ENCODE measurements around the gene DLL1. TPM values are rescaled to one million over a fixed set of nuclear protein-coding genes. Genes with fewer than 3 reads are reported as not detected.

Gene DLL1
- total RNA-seq, 2 experiments from 2014 or later, result not detected

DNA sequence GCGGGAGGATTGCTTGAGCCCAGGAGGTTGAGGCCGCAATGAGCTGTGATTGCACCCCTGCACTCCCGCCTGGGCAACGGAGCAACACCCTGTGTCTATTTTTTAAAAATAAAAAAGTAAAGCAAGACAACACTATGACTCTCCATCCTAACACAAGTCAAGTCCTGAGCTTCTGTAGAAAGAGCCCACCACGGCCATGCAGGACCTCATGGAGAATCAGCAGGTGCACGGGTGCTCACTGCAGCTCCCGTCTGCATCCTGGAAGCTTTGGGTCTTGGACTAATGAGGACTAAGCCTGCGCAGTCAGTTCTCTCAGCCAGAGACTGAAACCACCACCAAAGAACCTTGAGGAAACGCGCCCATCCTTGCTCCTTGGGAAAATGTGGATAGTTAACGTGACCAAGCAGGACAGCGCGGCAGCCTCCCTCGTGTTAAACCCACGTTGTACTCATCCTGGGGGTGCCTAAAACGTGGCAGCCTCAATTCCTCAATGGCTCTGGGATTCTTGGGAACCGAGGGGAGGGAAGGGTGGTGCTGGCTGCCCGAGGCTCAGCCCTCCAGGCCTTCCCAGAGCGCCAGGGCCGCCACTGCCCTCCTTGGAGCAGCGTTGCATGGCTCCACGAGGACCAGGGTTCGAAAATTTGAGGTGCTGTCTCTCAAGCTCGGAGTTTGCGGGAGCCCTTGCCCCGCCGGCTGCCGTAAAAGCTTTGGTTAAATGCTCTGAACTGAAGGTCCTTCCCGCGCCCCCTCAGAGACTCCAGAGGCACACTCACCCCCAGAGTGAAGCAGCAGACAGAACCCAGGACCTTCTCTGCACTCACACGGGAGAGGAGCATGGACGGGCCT is 29.0 kb downstream of the DLL1 start:
- no peaks in the 10 kb centered on the region for H4K20me1 ChIP-seq (ENCODE audit: insufficient read depth, low read length)
- BruUV-seq (replicated peaks), result no TSS peak
- ChIA-PET POLR2A (no interaction called here), CTCF (ENCODE audit: unreplicated experiment) (no interaction called here)
- H2AFZ ChIP-seq (ENCODE audit: low read length), result no peak overlapping the region
- H3K4me3 ChIP-seq (ENCODE audit: low read depth, low read length, poor library complexity, severe bottlenecking), result no peak overlapping the region
- H3K79me2 ChIP-seq (ENCODE audit: insufficient read depth, low read depth, low read length), result no peaks in the 10 kb centered on the region
- no peaks in the 10 kb centered on the region for H3K4me1 ChIP-seq (ENCODE audit: insufficient read depth, low read length, poor library complexity, severe bottlenecking)
- no peak overlapping the region for H3K4me2 ChIP-seq (ENCODE audit: low read length)
- H3K9me3 ChIP-seq (ENCODE audit: low read length), result no peaks in the 10 kb centered on the region
- no peaks in the 10 kb centered on the region for H3K9me2 ChIP-seq (ENCODE audit: insufficient read depth, low read length)
- no peak for DNase-seq (ENCODE audit: low spot score)
- intact Hi-C loops (cut with micrococcal nuclease; ENCODE audit: unreplicated experiment), result no loop called here
- H3K36me3 ChIP-seq (ENCODE audit: insufficient read depth, low read length), result no peaks in the 10 kb centered on the region
- H3K27ac ChIP-seq (ENCODE audit: low read depth, low read length, poor library complexity, severe bottlenecking), result no peak overlapping the region
- TF ChIP-seq, protein P1, sequence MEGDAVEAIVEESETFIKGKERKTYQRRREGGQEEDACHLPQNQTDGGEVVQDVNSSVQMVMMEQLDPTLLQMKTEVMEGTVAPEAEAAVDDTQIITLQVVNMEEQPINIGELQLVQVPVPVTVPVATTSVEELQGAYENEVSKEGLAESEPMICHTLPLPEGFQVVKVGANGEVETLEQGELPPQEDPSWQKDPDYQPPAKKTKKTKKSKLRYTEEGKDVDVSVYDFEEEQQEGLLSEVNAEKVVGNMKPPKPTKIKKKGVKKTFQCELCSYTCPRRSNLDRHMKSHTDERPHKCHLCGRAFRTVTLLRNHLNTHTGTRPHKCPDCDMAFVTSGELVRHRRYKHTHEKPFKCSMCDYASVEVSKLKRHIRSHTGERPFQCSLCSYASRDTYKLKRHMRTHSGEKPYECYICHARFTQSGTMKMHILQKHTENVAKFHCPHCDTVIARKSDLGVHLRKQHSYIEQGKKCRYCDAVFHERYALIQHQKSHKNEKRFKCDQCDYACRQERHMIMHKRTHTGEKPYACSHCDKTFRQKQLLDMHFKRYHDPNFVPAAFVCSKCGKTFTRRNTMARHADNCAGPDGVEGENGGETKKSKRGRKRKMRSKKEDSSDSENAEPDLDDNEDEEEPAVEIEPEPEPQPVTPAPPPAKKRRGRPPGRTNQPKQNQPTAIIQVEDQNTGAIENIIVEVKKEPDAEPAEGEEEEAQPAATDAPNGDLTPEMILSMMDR (conservative IDR thresholded peaks at IDR 0.05; ENCODE audit: low read length), result no peak

DNA sequence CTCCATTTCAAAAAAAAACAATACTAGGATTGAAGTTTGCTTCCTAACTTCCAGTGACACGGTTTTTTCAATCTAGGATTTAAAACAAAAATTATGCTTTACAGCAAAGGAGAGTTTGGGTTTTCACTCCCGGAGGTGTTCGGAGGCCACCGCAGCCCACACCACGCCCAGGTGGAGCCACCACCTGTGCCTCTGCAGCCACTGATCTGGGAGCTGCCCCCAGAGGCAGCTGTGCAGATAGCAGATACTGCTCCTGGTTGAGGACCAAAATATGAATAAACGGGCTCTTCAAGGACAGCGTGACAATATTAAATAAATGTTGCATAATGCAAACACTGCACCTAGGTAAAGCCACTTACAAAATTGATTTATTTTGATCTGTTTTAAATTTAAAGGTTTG is 30.2 kb downstream of the DLL1 start:
- Histone ChIP-seq H3K9me2 (ENCODE audit: insufficient read depth, low read length) (no peaks in the 10 kb centered on the region), H2AFZ (ENCODE audit: low read length) (no peak overlapping the region), H3K9me3 (ENCODE audit: low read length) (no peaks in the 10 kb centered on the region), H3K4me3 (ENCODE audit: low read depth, low read length, poor library complexity, severe bottlenecking) (no peak overlapping the region), H3K36me3 (ENCODE audit: insufficient read depth, low read length) (no peaks in the 10 kb centered on the region), H4K20me1 (ENCODE audit: insufficient read depth, low read length) (no peaks in the 10 kb centered on the region), H3K4me1 (ENCODE audit: insufficient read depth, low read length, poor library complexity, severe bottlenecking) (no peaks in the 10 kb centered on the region), H3K79me2 (ENCODE audit: insufficient read depth, low read depth, low read length) (no peaks in the 10 kb centered on the region), H3K4me2 (ENCODE audit: low read length) (no peak overlapping the region), H3K27ac (ENCODE audit: low read depth, low read length, poor library complexity, severe bottlenecking) (no peak overlapping the region)
- DNase-seq (ENCODE audit: low spot score), result peak; percentile 5
- BruUV-seq (replicated peaks), result no TSS peak
- intact Hi-C loops (cut with micrococcal nuclease; ENCODE audit: unreplicated experiment), result no loop called here
- POLR2A ChIA-PET, result no interaction called here
- CTCF ChIA-PET (ENCODE audit: unreplicated experiment), result no interaction called here
- TF ChIP-seq EZH2phosphoT487 (IDR thresholded peaks at IDR 0.05; ENCODE audit: borderline replicate concordance, low read depth, low read length), result no peak
- TF ChIP-seq, protein P1 (conservative IDR thresholded peaks at IDR 0.05; ENCODE audit: low read length), result peak; percentile 45

GRCh38 chr6:170259278-170259677 is 31.6 kb downstream of the DLL1 start:
- no peaks in the 10 kb centered on the region for H3K9me3 ChIP-seq (ENCODE audit: low read length)
- ChIA-PET POLR2A (no interaction called here), CTCF (ENCODE audit: unreplicated experiment) (no interaction called here)
- BruUV-seq (replicated peaks), result no TSS peak
- no peak overlapping the region for H3K4me3 ChIP-seq (ENCODE audit: low read depth, low read length, poor library complexity, severe bottlenecking)
- no peaks in the 10 kb centered on the region for H3K79me2 ChIP-seq (ENCODE audit: insufficient read depth, low read depth, low read length)
- H3K36me3 ChIP-seq (ENCODE audit: insufficient read depth, low read length), result no peaks in the 10 kb centered on the region
- H3K4me1 ChIP-seq (ENCODE audit: insufficient read depth, low read length, poor library complexity, severe bottlenecking), result no peaks in the 10 kb centered on the region
- TF ChIP-seq EZH2phosphoT487 (IDR thresholded peaks at IDR 0.05; ENCODE audit: borderline replicate concordance, low read depth, low read length), result no peak
- TF ChIP-seq, protein P1 (conservative IDR thresholded peaks at IDR 0.05; ENCODE audit: low read length), result no peak
- H4K20me1 ChIP-seq (ENCODE audit: insufficient read depth, low read length), result no peaks in the 10 kb centered on the region
- no peak overlapping the region for H3K4me2 ChIP-seq (ENCODE audit: low read length)
- DNase-seq (ENCODE audit: low spot score), result no peak
- no peak overlapping the region for H2AFZ ChIP-seq (ENCODE audit: low read length)
- no peak overlapping the region for H3K27ac ChIP-seq (ENCODE audit: low read depth, low read length, poor library complexity, severe bottlenecking)
- H3K9me2 ChIP-seq (ENCODE audit: insufficient read depth, low read length), result no peaks in the 10 kb centered on the region
- intact Hi-C loops (cut with micrococcal nuclease; ENCODE audit: unreplicated experiment), result no loop called here

Data from OCI-LY7 (cell line).